ENCODE measurements around the gene TMEM134. TPM values are rescaled to one million over a fixed set of nuclear protein-coding genes. Genes with fewer than 3 reads are reported as not detected.

The TMEM134 gene
- polyA plus RNA-seq, 2 of the 4 experiments (the other 2 are of a cell fraction) = 18.8 to 20.6 TPM

DNA sequence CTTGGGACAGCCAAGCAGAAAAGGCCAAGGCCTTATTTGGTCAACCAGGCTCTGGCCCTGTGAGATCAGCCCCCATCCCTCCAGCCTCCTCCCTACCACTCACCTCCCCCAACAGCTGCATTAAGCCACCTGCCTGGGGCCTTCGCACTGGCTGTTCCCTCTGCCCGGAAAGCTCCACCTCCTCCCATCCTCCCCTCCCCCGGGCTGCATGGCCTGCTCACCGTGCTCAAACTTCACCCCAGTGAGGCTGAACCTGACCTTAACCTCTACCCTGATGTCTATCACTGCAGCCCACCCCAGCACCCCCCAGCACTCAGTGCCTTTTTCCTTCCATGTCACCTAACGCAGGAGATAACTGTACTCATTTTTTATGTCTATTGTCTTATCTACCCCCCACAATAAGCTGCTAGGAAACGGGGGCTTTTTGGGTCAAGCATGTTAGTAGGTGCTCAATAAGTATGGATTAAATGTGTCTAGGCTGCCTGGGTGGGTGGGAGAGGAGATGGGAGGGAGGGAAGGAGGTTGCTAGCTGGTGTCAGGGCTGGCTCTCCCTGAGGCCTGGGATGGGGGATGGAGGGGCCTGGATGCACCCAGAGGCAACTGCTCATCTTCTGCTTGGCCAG lies 32.5 kb downstream of the TMEM134 start:
- ATAC-seq (peak; percentile 3 to 9; a peak in 1 of 6 replicates), FAIRE-seq (no peak), DNase-seq (ENCODE audit: low read depth in 1 of 2, low spot score in 1 of 2) (no peak)
- ChIA-PET CTCF (interaction anchor here (0.6 to 2.2 kb wide), 5 partner anchors 8 to 835 kb away, joined by 3 to 6 read pairs (median 6); partner anchors contain the start of genes C11orf24, PPP1CA and RPS6KB2), POLR2A (interaction anchor here (2.8 kb wide), 1 partner anchor 35 kb away, joined by 12 read pairs; the partner anchor contains the start of gene PPP1CA)
- H3K9me3 ChIP-seq = no peaks in the 10 kb centered on the region
- H3K4me1 ChIP-seq = peaks cover 15% of the 10 kb centered on the region; the same call in 1 of the 3 replicates
- H3K4me3 ChIP-seq = no peak overlapping the region
- TF ChIP-seq FOSL2 (IDR thresholded peaks at IDR 0.05) (no peak), FOSL2 (CRISPR knock-in tag; IDR thresholded peaks at IDR 0.05) (no peak), MYC (IDR thresholded peaks at IDR 0.05; ENCODE audit: borderline replicate concordance, low read length) (no peak), JUN (IDR thresholded peaks at IDR 0.05) (no peak), TFCP2L1 (CRISPR knock-in tag; IDR thresholded peaks at IDR 0.05) (no peak), SMC3 (IDR thresholded peaks at IDR 0.05) (no peak), HDAC2 (IDR thresholded peaks at IDR 0.05) (no peak), EP300 (IDR thresholded peaks at IDR 0.05) (no peak), CHD2 (IDR thresholded peaks at IDR 0.05; ENCODE audit: low read length, partially characterized antibody) (no peak), KDM1A (IDR thresholded peaks at IDR 0.05; ENCODE audit: low read depth) (no peak), SREBF2 (IDR thresholded peaks at IDR 0.05) (no peak)
- TF ChIP-seq, protein P1, sequence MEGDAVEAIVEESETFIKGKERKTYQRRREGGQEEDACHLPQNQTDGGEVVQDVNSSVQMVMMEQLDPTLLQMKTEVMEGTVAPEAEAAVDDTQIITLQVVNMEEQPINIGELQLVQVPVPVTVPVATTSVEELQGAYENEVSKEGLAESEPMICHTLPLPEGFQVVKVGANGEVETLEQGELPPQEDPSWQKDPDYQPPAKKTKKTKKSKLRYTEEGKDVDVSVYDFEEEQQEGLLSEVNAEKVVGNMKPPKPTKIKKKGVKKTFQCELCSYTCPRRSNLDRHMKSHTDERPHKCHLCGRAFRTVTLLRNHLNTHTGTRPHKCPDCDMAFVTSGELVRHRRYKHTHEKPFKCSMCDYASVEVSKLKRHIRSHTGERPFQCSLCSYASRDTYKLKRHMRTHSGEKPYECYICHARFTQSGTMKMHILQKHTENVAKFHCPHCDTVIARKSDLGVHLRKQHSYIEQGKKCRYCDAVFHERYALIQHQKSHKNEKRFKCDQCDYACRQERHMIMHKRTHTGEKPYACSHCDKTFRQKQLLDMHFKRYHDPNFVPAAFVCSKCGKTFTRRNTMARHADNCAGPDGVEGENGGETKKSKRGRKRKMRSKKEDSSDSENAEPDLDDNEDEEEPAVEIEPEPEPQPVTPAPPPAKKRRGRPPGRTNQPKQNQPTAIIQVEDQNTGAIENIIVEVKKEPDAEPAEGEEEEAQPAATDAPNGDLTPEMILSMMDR (IDR thresholded peaks at IDR 0.05) = no peak
- H3K4me2 ChIP-seq = no peak overlapping the region
- no peak overlapping the region; a peak in 1 of 6 replicates for H3K27ac ChIP-seq
- 64% methylated on average over 6 of the region's 6 CpGs for WGBS (ENCODE audit: missing lambda C conversion rate)

DNA sequence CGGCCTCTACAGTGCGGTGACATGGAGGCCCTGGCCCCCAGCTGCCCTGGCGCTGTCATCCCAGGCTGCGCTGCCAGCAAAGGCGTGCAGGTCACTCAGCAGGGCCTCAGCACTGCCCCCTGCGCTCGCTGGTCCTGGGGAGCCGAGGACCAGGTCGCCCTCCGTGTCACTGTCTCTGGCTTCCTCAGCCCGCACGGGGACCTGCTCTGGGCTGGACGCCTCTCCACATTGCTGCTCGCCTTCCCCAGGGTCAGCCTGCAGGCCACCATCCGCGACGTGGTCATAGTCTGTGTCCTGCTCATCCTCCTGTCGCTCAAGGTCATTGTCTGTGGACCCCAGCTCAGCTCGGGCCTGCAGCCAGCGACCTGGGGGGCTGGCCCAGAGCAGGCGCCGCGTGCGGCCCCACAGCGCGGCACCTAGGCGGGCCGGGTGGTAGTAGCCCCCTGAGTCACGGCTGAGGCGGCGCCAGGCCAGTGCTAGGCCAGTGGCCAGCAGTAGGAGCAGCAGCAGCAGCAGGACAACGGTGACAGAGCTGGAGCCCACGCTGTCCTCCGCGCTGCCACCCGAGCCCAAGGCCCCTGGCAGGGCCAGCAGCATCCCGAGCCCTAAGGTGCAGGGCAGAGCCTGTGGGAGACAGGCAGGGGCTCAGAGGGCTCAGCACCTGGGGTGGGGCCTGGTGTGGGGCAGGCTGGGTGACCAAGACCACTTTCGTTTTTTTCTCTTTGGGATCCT lies 33.2 kb downstream of the TMEM134 start:
- peaks cover 15% of the 10 kb centered on the region; the same call in 1 of the 3 replicates for H3K4me1 ChIP-seq
- no peak for DNase-seq (ENCODE audit: low read depth in 1 of 2, low spot score in 1 of 2)
- no peak for TF ChIP-seq NFE2L2 (conservative IDR thresholded peaks at IDR 0.05; ENCODE audit: low read length)
- no peak for TF ChIP-seq POLR2AphosphoS2 (conservative IDR thresholded peaks at IDR 0.05; ENCODE audit: low read length)
- TF ChIP-seq, protein P2, sequence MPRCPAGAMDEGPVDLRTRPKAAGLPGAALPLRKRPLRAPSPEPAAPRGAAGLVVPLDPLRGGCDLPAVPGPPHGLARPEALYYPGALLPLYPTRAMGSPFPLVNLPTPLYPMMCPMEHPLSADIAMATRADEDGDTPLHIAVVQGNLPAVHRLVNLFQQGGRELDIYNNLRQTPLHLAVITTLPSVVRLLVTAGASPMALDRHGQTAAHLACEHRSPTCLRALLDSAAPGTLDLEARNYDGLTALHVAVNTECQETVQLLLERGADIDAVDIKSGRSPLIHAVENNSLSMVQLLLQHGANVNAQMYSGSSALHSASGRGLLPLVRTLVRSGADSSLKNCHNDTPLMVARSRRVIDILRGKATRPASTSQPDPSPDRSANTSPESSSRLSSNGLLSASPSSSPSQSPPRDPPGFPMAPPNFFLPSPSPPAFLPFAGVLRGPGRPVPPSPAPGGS (IDR thresholded peaks at IDR 0.05) = no peak
- TF ChIP-seq, protein P3, sequence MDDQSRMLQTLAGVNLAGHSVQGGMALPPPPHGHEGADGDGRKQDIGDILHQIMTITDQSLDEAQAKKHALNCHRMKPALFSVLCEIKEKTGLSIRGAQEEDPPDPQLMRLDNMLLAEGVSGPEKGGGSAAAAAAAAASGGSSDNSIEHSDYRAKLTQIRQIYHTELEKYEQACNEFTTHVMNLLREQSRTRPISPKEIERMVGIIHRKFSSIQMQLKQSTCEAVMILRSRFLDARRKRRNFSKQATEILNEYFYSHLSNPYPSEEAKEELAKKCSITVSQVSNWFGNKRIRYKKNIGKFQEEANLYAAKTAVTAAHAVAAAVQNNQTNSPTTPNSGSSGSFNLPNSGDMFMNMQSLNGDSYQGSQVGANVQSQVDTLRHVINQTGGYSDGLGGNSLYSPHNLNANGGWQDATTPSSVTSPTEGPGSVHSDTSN (IDR thresholded peaks at IDR 0.05) = peak; percentile 6; the same call in 1 of the 2 replicates
- 0 out of 6 replicates have a peak overlapping the region, but pooled peaks of 1 of the 2 experiments have one; percentile 6 for H3K27ac ChIP-seq
- no peak overlapping the region for H3K4me3 ChIP-seq
- H3K9me3 ChIP-seq = no peaks in the 10 kb centered on the region
- no peak for FAIRE-seq
- no peak; a peak in 1 of 6 replicates for ATAC-seq
- POLR2A ChIA-PET = no interaction called here
- CTCF ChIA-PET = interaction anchor here (0.6 kb wide), 2 partner anchors 39 to 836 kb away, joined by 3 to 4 read pairs; partner anchors contain the start of gene C11orf24
- no peak overlapping the region for H3K4me2 ChIP-seq
- 95% methylated on average over 29 of the region's 38 CpGs for WGBS (ENCODE audit: missing lambda C conversion rate)

DNA sequence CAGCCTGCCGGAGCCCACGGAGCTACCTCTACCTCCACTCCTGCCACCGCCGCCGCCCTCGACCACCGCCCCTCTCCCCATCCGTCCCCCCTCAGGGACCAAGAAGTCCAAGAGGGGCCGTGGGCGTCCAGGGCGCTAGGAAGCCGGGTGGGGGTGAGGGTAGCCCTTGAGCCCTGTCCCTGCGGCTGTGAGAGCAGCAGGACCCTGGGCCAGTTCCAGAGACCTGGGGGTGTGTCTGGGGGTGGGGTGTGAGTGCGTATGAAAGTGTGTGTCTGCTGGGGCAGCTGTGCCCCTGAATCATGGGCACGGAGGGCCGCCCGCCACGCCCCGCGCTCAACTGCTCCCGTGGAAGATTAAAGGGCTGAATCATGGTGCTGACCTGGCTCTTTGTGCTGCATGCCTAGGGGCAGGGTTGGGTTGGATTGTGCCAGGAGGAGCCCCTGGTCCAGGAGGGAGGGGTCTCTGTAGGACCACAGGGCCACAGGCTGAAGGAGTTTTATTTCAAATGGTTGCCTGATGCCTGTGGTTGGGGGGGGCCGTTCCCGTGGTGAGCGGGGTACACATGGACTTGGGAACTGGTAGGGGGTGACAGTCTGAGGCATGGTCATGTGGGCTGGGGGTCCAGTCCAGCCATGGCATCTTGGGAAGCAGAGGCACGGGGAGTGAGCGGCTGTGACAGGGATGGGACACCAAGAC lies 33.9 kb downstream of the TMEM134 start:
- H3K27ac ChIP-seq = 0 out of 6 replicates have a peak overlapping the region, but pooled peaks of 1 of the 2 experiments have one; percentile 4
- no peak for TF ChIP-seq EHMT2 (IDR thresholded peaks at IDR 0.05; ENCODE audit: low read depth)
- TF ChIP-seq EP300 (IDR thresholded peaks at IDR 0.05) = no peak
- TF ChIP-seq, protein P4, sequence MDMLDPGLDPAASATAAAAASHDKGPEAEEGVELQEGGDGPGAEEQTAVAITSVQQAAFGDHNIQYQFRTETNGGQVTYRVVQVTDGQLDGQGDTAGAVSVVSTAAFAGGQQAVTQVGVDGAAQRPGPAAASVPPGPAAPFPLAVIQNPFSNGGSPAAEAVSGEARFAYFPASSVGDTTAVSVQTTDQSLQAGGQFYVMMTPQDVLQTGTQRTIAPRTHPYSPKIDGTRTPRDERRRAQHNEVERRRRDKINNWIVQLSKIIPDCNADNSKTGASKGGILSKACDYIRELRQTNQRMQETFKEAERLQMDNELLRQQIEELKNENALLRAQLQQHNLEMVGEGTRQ (IDR thresholded peaks at IDR 0.05) = no peak
- no peak for TF ChIP-seq HOXB5 (CRISPR knock-in tag; IDR thresholded peaks at IDR 0.05)
- TF ChIP-seq, protein P5, sequence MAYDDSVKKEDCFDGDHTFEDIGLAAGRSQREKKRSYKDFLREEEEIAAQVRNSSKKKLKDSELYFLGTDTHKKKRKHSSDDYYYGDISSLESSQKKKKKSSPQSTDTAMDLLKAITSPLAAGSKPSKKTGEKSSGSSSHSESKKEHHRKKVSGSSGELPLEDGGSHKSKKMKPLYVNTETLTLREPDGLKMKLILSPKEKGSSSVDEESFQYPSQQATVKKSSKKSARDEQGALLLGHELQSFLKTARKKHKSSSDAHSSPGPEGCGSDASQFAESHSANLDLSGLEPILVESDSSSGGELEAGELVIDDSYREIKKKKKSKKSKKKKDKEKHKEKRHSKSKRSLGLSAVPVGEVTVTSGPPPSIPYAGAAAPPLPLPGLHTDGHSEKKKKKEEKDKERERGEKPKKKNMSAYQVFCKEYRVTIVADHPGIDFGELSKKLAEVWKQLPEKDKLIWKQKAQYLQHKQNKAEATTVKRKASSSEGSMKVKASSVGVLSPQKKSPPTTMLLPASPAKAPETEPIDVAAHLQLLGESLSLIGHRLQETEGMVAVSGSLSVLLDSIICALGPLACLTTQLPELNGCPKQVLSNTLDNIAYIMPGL (CRISPR knock-in tag; IDR thresholded peaks at IDR 0.05; ENCODE audit: borderline replicate concordance) = no peak
- no peak for TF ChIP-seq CBX8 (IDR thresholded peaks at IDR 0.05)
- TF ChIP-seq MAFK (IDR thresholded peaks at IDR 0.05; ENCODE audit: partially characterized antibody) = peak; percentile 15
- FAIRE-seq (no peak), ATAC-seq (no peak), DNase-seq (ENCODE audit: low read depth in 1 of 2, low spot score in 1 of 2) (no peak)
- no peak overlapping the region for H3K4me3 ChIP-seq
- no peaks in the 10 kb centered on the region for H3K9me3 ChIP-seq
- no peak overlapping the region for H3K4me2 ChIP-seq
- ChIA-PET POLR2A (no interaction called here), CTCF (interaction anchor here (1.7 kb wide), 1 partner anchor 17 kb away, joined by 4 read pairs; the partner anchor contains the start of gene GPR152)
- H3K4me1 ChIP-seq = peaks cover 15% of the 10 kb centered on the region; the same call in 1 of the 3 replicates
- WGBS (ENCODE audit: missing lambda C conversion rate) = 89% methylated on average over 17 of the region's 26 CpGs

All from A549 (cell line).